HepG2 (cell line): Measurements from ENCODE around the gene CBX6. TPM values are rescaled to one million over a fixed set of nuclear protein-coding genes. Genes with fewer than 3 reads are reported as not detected.

Experiments used
- ATAC-seq: fragments of 200-7000 bp; cut with Tn5 transposase; 3 replicates; pipeline ENCODE4 v1.9.1; 2020; ENCODE audit warnings: mild to moderate bottlenecking, moderate library complexity
- BruUV-seq: library from RNA; stranded (reverse); fragments of 400-500 nt; replicated peaks from 2 replicates; lab custom pipeline; 2021; lab: Mats Ljungman, UMichigan
- CTCF ChIA-PET: fragments of 300-600 bp; formaldehyde crosslinking; extraction: SDS; loops from one replicate; lab custom pipeline; 2021; ENCODE audit warnings: low total read pairs, inconsistent platforms, low intra/inter-chr PET ratio; lab: Yijun Ruan, JAX
- POLR2A ChIA-PET: fragments of 350-600 bp; sonication (Branson Sonifier 250); formaldehyde crosslinking; loops from one replicate; lab custom pipeline; 2020; ENCODE audit warnings: antibody characterized with exemption, inconsistent platforms; lab: Yijun Ruan, JAX
- DNase-seq: peaks from one replicate; pipeline ENCODE4 v3.0.0-alpha.2; 2015; ENCODE audit warnings: low spot score
- FAIRE-seq: peaks from 3 replicates; lab custom pipeline; 2011; peaks lifted over from hg19 to GRCh38; lab: Jason Lieb, UNC
- H2AFZ ChIP-seq: one replicate; pipeline ENCODE4 v1.6.1; 2011; ENCODE audit warnings: low read length, inconsistent platforms
- H3K27ac ChIP-seq: fragments of 300-600 bp; 3 replicates; pipeline ENCODE4 v1.8.0; 2011; ENCODE audit warnings: mixed run types, mild to moderate bottlenecking, mixed read lengths, low read length, inconsistent platforms; ENCODE audit not compliant: insufficient read depth; ENCODE audit errors: extremely low read length
- H3K27me3 ChIP-seq, 2 experiments: fragments of 200-600 bp in 1 of 2; 2 replicates in 1 of 2; 3 replicates in 1 of 2; pipeline versions ENCODE4 v1.6.0 to v1.8.0; 2011; ENCODE audit warnings: low read length in 2 of 2, mild to moderate bottlenecking in 2 of 2, moderate library complexity in 2 of 2, inconsistent platforms in 1 of 2; ENCODE audit not compliant: insufficient read depth in 2 of 2, control insufficient read depth in 1 of 2
- H3K36me3 ChIP-seq, 2 experiments: fragments of 200-600 bp in 1 of 2; replicated peaks in 1 of 2; 2 replicates in 1 of 2; 3 replicates in 1 of 2; pipeline versions ENCODE4 v1.5.1 to v1.8.0; 2011; ENCODE audit warnings: low read length in 2 of 2, inconsistent platforms in 1 of 2; ENCODE audit not compliant: insufficient read depth in 2 of 2, control insufficient read depth in 1 of 2
- H3K4me1 ChIP-seq: 2 replicates; pipeline ENCODE4 v1.5.1; 2012; ENCODE audit warnings: low read length, inconsistent platforms; ENCODE audit not compliant: insufficient read depth
- H3K4me2 ChIP-seq: 2 replicates; pipeline ENCODE4 v1.6.0; 2011; ENCODE audit warnings: low read depth, low read length, inconsistent platforms
- H3K4me3 ChIP-seq, 3 experiments: fragments of 200-600 bp in 1 of 3; sonication (generic), shearing (Covaris generic) in 1 of 3; replicated peaks in 1 of 3; 2 replicates each; pipeline ENCODE4 v1.5.1; 2011 to 2016; ENCODE audit warnings: low read length in 3 of 3, inconsistent platforms in 2 of 3, low read depth in 2 of 3, mild to moderate bottlenecking in 2 of 3, control low read depth in 1 of 3, mixed read lengths in 1 of 3; ENCODE audit not compliant: insufficient read depth in 1 of 3
- H3K79me2 ChIP-seq: one replicate; pipeline ENCODE4 v1.6.1; 2011; ENCODE audit warnings: low read length, inconsistent platforms; ENCODE audit not compliant: insufficient read depth
- H3K9ac ChIP-seq: 2 replicates; pipeline ENCODE4 v1.6.0; 2011; ENCODE audit warnings: mild to moderate bottlenecking, low read depth, low read length, inconsistent platforms; ENCODE audit not compliant: insufficient read depth
- H3K9me3 ChIP-seq: 2 replicates; pipeline ENCODE4 v1.5.1; 2012; ENCODE audit warnings: mild to moderate bottlenecking, low read length
- H4K20me1 ChIP-seq: 2 replicates; pipeline ENCODE4 v1.6.0; 2011; ENCODE audit warnings: inconsistent platforms, mild to moderate bottlenecking, low read length, moderate library complexity; ENCODE audit not compliant: insufficient read depth
- CHCHD3 ChIP-seq: sonication (generic); formaldehyde crosslinking; IDR thresholded peaks from 2 replicates; pipeline ENCODE4 v1.8.0; 2022; ENCODE audit warnings: mild to moderate bottlenecking, missing genetic modification reagents, moderate library complexity
- HOMEZ ChIP-seq: IDR thresholded peaks from 2 replicates; pipeline ENCODE4 v1.6.1; 2016; ENCODE audit warnings: low read depth
- KMT2B ChIP-seq: IDR thresholded peaks from 2 replicates; pipeline ENCODE4 v1.6.1; 2016; ENCODE audit warnings: missing genetic modification reagents, missing compliant biosample characterization
- PAF1 ChIP-seq: IDR thresholded peaks from 2 replicates; pipeline ENCODE4 v1.6.1; 2016; ENCODE audit warnings: missing genetic modification reagents, missing compliant biosample characterization
- RBFOX2 ChIP-seq: fragments of 200-400 bp; formaldehyde crosslinking; IDR thresholded peaks from 2 replicates; pipeline ENCODE4 v1.6.1; 2017; ENCODE audit warnings: low read depth, mild to moderate bottlenecking, low read length
- SMAD9 ChIP-seq: sonication (generic); formaldehyde crosslinking; IDR thresholded peaks from 2 replicates; pipeline ENCODE4 v1.5.1; 2020; ENCODE audit warnings: mild to moderate bottlenecking, missing genetic modification reagents
- SNAPC4 ChIP-seq: sonication (generic); formaldehyde crosslinking; IDR thresholded peaks from 2 replicates; pipeline ENCODE4 v1.4.0; 2020; ENCODE audit warnings: mild to moderate bottlenecking, missing genetic modification reagents
- WGBS: methylation state at CpG from one replicate; pipeline ENCODE4 v1.1.6; 2017; ENCODE audit warnings: low lambda C conversion rate; 5-methylcytosine and 5-hydroxymethylcytosine counted together
- in situ Hi-C: cut with HindIII; loops from 2 replicates; pipeline ENCODE4 v1.10.0; 2017; ENCODE audit warnings: low pct_unique_long_range_greater_than_20kb; ENCODE audit not compliant: extremely low pct_ligation_motif_present
- intact Hi-C: fragments of 100-400 bp; cut with micrococcal nuclease; formaldehyde crosslinking; loops from one replicate; pipeline ENCODE4 v1.10.0; 2022; ENCODE audit not compliant: unreplicated experiment
- polyA plus RNA-seq, 8 experiments: library from polyadenylated mRNA; depleted of rRNA in 3 of 8; stranded (reverse) in 7 of 8; unstranded in 1 of 8; fragments of >200 nt; fragmentation: Illumina TruSeq in 4 of 8; extraction: Trizol in 4 of 8; gene quantifications; 2 replicates each; pipeline versions ENCODE4 v1.2.1 to v1.2.3, GENCODE V29; 2011 to 2016; ENCODE audit warnings: low read depth in 4 of 8, missing spikeins in 1 of 8, mixed read lengths in 1 of 8; ENCODE audit not compliant: insufficient read depth in 1 of 8
- total RNA-seq, 5 experiments: library from RNA; depleted of rRNA; stranded (reverse); fragments of >200 nt; fragmentation: Illumina TruSeq; extraction: Trizol; gene quantifications; 2 replicates each; pipeline ENCODE4 v1.2.3, GENCODE V29; 2016; ENCODE audit warnings: low read depth in 1 of 5

CBX6 gene
- total and polyA plus RNA-seq, 2 of the 13 experiments (the other 11 are each of a cell fraction or from before 2014, with no cell fraction given), result 1.7 to 6.5 TPM

GRCh38 chr22:38867471-38868285 lies 4.3 kb downstream of the CBX6 start (continued):
- TF ChIP-seq SMAD9 (CRISPR knock-in tag), result no peak
- TF ChIP-seq CHCHD3 (CRISPR knock-in tag), result no peak
- TF ChIP-seq HOMEZ, result no peak
- TF ChIP-seq, all 625 proteins: peak for 0

GRCh38 chr22:38867124-38867455 lies 4.9 kb downstream of the CBX6 start:
- DNase-seq, result no peak
- H3K4me2 ChIP-seq, result no peak overlapping the region
- ATAC-seq, result no peak
- intact Hi-C loops, result no loop called here
- no peak overlapping the region for H3K27ac ChIP-seq
- BruUV-seq, result no TSS peak
- peaks cover 3% of the 10 kb centered on the region; the same call in 1 of the 2 replicates for H4K20me1 ChIP-seq
- CTCF ChIA-PET, result no interaction called here
- H3K4me3 ChIP-seq, result no peak overlapping the region
- H3K79me2 ChIP-seq, result no peaks in the 10 kb centered on the region
- no peaks in the 10 kb centered on the region; a peak in 1 of 5 replicates for H3K36me3 ChIP-seq
- H3K4me1 ChIP-seq, result peaks cover 32% of the 10 kb centered on the region
- H3K9ac ChIP-seq, result no peak overlapping the region
- no peaks in the 10 kb centered on the region for H3K9me3 ChIP-seq
- no peaks in the 10 kb centered on the region for H3K27me3 ChIP-seq
- WGBS, result 91% methylated on average over 13 of the region's 13 CpGs
- TF ChIP-seq KMT2B (CRISPR knock-in tag), result no peak
- 0 out of 2 replicates have a peak, but pooled peaks have one; percentile 1 for TF ChIP-seq RBFOX2
- TF ChIP-seq PAF1 (CRISPR knock-in tag), result no peak
- TF ChIP-seq SNAPC4, result no peak
- TF ChIP-seq, all 625 proteins: peak for 1
- no peak overlapping the region for H2AFZ ChIP-seq
- in situ Hi-C loops, result no loop called here
- no peak for FAIRE-seq
- POLR2A ChIA-PET, result no interaction called here
